K562 (cell line): Measurements from ENCODE around the gene TRAPPC5. TPM values are rescaled to one million over a fixed set of nuclear protein-coding genes. Genes with fewer than 3 reads are reported as not detected.
A peak's percentile ranks its signal among the peaks of the same experiment; 100 is the strongest.

Experiments used
- ATAC-seq: fragments of 200-7000 bp; cut with Tn5 transposase; 3 replicates; pipeline ENCODE4 v1.9.1; 2020; ENCODE audit warnings: moderate library complexity
- BruUV-seq: library from RNA; stranded (reverse); fragments of 400-500 nt; replicated peaks from 2 replicates; lab custom pipeline; 2021; lab: Mats Ljungman, UMichigan
- CTCF ChIA-PET: fragments of 300-600 bp; formaldehyde crosslinking; extraction: SDS; loops from one replicate; lab custom pipeline; 2021; ENCODE audit warnings: low intra/inter-chr PET ratio; lab: Yijun Ruan, JAX
- POLR2A ChIA-PET: fragments of 300-600, 350-650 bp; sonication (Branson Sonifier 250); formaldehyde crosslinking; extraction: SDS; loops from one replicate; lab custom pipeline; 2021; ENCODE audit warnings: antibody characterized with exemption, inconsistent platforms; lab: Yijun Ruan, JAX
- DNase-seq, 4 experiments: peaks; one replicate each; pipeline versions ENCODE4 v3.0.0 to v3.0.0-alpha.2; 2011 to 2018; ENCODE audit warnings: low spot score in 3 of 4, mixed read lengths in 3 of 4; ENCODE audit errors: extremely low read depth in 1 of 4
- FAIRE-seq: peaks from 2 replicates; lab custom pipeline; 2011; peaks lifted over from hg19 to GRCh38; lab: Jason Lieb, UNC
- H2AFZ ChIP-seq: 2 replicates; pipeline ENCODE4 v1.6.0; 2011; ENCODE audit warnings: low read depth, low read length, control low read depth, inconsistent platforms
- H3K27ac ChIP-seq: fragments of 200-600 bp; 3 replicates; pipeline ENCODE4 v1.8.0; 2011; ENCODE audit warnings: low read depth, mild to moderate bottlenecking, control low read depth, inconsistent platforms, low read length, moderate library complexity, mixed read lengths; ENCODE audit errors: extremely low read depth
- H3K27me3 ChIP-seq, 2 experiments: fragments of 300-600 bp in 1 of 2; 2 replicates in 1 of 2; 3 replicates in 1 of 2; pipeline versions ENCODE4 v1.6.0 to v1.8.0; 2011; ENCODE audit warnings: inconsistent platforms in 2 of 2, low read length in 2 of 2, mild to moderate bottlenecking in 1 of 2, mixed read lengths in 1 of 2, moderate library complexity in 1 of 2; ENCODE audit not compliant: control insufficient read depth in 2 of 2, insufficient read depth in 2 of 2
- H3K36me3 ChIP-seq: fragments of 300-600 bp; 3 replicates; pipeline ENCODE4 v1.8.0; 2011; ENCODE audit warnings: mild to moderate bottlenecking, low read length, inconsistent platforms; ENCODE audit not compliant: control insufficient read depth, insufficient read depth
- H3K4me1 ChIP-seq, 2 experiments: fragments of 200-600 bp in 1 of 2; replicated peaks in 1 of 2; 2 replicates in 1 of 2; 3 replicates in 1 of 2; pipeline versions ENCODE4 v1.5.1 to v1.8.0; 2011; ENCODE audit warnings: inconsistent platforms in 2 of 2, low read length in 2 of 2, mild to moderate bottlenecking in 1 of 2, mixed read lengths in 1 of 2, moderate library complexity in 1 of 2; ENCODE audit not compliant: control insufficient read depth in 2 of 2, insufficient read depth in 2 of 2
- H3K4me2 ChIP-seq: 2 replicates; pipeline ENCODE4 v1.6.1; 2011; ENCODE audit warnings: low read length, control low read depth, inconsistent platforms, mixed read lengths; ENCODE audit not compliant: insufficient read depth
- H3K4me3 ChIP-seq: fragments of 200-600 bp; sonication (generic), shearing (Covaris generic); 2 replicates; pipeline ENCODE4 v1.5.1; 2016; ENCODE audit warnings: control low read depth, inconsistent platforms
- H3K79me2 ChIP-seq: fragments of 200-600 bp; 3 replicates; pipeline ENCODE4 v1.8.0; 2011; ENCODE audit warnings: low read length, inconsistent platforms; ENCODE audit not compliant: control insufficient read depth, insufficient read depth
- H3K9ac ChIP-seq, 2 experiments: 2 replicates each; pipeline versions ENCODE4 v1.6.0 to v1.6.1; 2011; ENCODE audit warnings: low read depth in 2 of 2, low read length in 2 of 2, control low read depth in 1 of 2, inconsistent platforms in 1 of 2, mild to moderate bottlenecking in 1 of 2, mixed read lengths in 1 of 2; ENCODE audit not compliant: insufficient read depth in 1 of 2
- H3K9me1 ChIP-seq: one replicate; pipeline ENCODE4 v1.6.0; 2011; ENCODE audit warnings: inconsistent platforms, mild to moderate bottlenecking, low read length, moderate library complexity; ENCODE audit not compliant: control insufficient read depth, insufficient read depth
- H3K9me3 ChIP-seq: replicated peaks from 2 replicates; pipeline ENCODE4 v1.5.1; 2011; ENCODE audit warnings: low read depth, low read length, inconsistent platforms; ENCODE audit not compliant: control insufficient read depth, insufficient read depth
- H4K20me1 ChIP-seq: replicated peaks from 2 replicates; pipeline ENCODE4 v1.6.1; 2011; ENCODE audit warnings: low read length, inconsistent platforms, mixed read lengths; ENCODE audit not compliant: control insufficient read depth, insufficient read depth
- CAMTA2 ChIP-seq: fragments of 250-450 bp; sonication (Bioruptor Pico); conservative IDR thresholded peaks from 2 replicates; pipeline ENCODE4 v1.5.1; 2022
- CREM ChIP-seq: IDR thresholded peaks from 2 replicates; pipeline ENCODE4 v1.6.1; 2014; ENCODE audit warnings: antibody characterized with exemption, low read depth
- EHMT2 ChIP-seq: fragments of 450-650 bp; IDR thresholded peaks from 2 replicates; pipeline ENCODE4 v1.6.1; 2018; ENCODE audit warnings: antibody characterized with exemption
- MAFG ChIP-seq: fragments of 450-650 bp; conservative IDR thresholded peaks from 2 replicates; pipeline ENCODE4 v1.6.1; 2016; ENCODE audit warnings: missing genetic modification characterization, missing compliant biosample characterization
- PHF8 ChIP-seq: fragments of 200-600 bp; sonication (generic); IDR thresholded peaks from 2 replicates; pipeline ENCODE4 v1.6.1; 2012; ENCODE audit warnings: mixed run types, mild to moderate bottlenecking, inconsistent platforms, low read length, moderate library complexity, borderline replicate concordance
- POLR2A ChIP-seq: fragments of 450-650 bp; conservative IDR thresholded peaks from 2 replicates; pipeline ENCODE4 v1.6.1; 2016
- POLR2AphosphoS2 ChIP-seq: IDR thresholded peaks from 2 replicates; pipeline ENCODE4 v1.6.1; 2012; ENCODE audit warnings: low read length, improper control_type of control experiment
- RBFOX2 ChIP-seq: fragments of 200-400 bp; formaldehyde crosslinking; IDR thresholded peaks from 2 replicates; pipeline ENCODE4 v1.6.1; 2017; ENCODE audit warnings: low read depth, mild to moderate bottlenecking, low read length, moderate library complexity
- SMC3 ChIP-seq: conservative IDR thresholded peaks from 2 replicates; pipeline ENCODE4 v1.6.1; 2011; ENCODE audit warnings: low read depth, low read length, improper control_type of control experiment; ENCODE audit not compliant: insufficient read depth
- TBP ChIP-seq: optimal IDR thresholded peaks from 2 replicates; pipeline ENCODE3; 2011; ENCODE audit warnings: low read depth, low read length, improper control_type of control experiment
- TCF7 ChIP-seq: sonication (generic); IDR thresholded peaks from 2 replicates; pipeline ENCODE4 v1.6.1; 2016; ENCODE audit warnings: antibody characterized with exemption, borderline replicate concordance
- TCFL5 ChIP-seq: fragments of 250-450 bp; sonication (Bioruptor Pico); conservative IDR thresholded peaks from 2 replicates; pipeline ENCODE4 v1.6.1; 2021; ENCODE audit warnings: mild to moderate bottlenecking, moderate library complexity, matching md5 sums
- U2AF2 ChIP-seq: fragments of 200-400 bp; formaldehyde crosslinking; optimal IDR thresholded peaks from 2 replicates; pipeline ENCODE3; 2017; ENCODE audit warnings: low read depth, mild to moderate bottlenecking, low read length
- ZNF274 ChIP-seq: IDR thresholded peaks from 2 replicates; pipeline ENCODE4 v1.6.1; 2011; ENCODE audit warnings: low read depth, mild to moderate bottlenecking, low read length, moderate library complexity, borderline replicate concordance
- ZNF668 ChIP-seq: fragments of 250-450 bp; sonication (Bioruptor Pico); IDR thresholded peaks from 2 replicates; pipeline ENCODE4 v1.8.0; 2022; ENCODE audit warnings: mild to moderate bottlenecking, inconsistent platforms
- ZSCAN29 ChIP-seq: fragments of 450-650 bp; IDR thresholded peaks from 2 replicates; pipeline ENCODE4 v1.6.1; 2017
- WGBS: fragments of 100-300 bp; shearing (Covaris generic); methylation state at CpG from one replicate; pipeline ENCODE4 v1.1.6; 2016; ENCODE audit warnings: low coverage, mixed read lengths; ENCODE audit not compliant: insufficient coverage; ENCODE audit errors: missing lambda C conversion rate; 5-methylcytosine and 5-hydroxymethylcytosine counted together
- in situ Hi-C: fragments of 300-500 bp; cut with MboI; formaldehyde crosslinking; loops from 4 replicates; pipeline ENCODE4 v1.15.0; 2018; ENCODE audit warnings: inconsistent platforms, mixed read lengths
- intact Hi-C: fragments of 100-400 bp; cut with micrococcal nuclease; formaldehyde crosslinking; loops from 2 replicates; pipeline ENCODE4 v1.14.2; 2022
- polyA plus RNA-seq, 8 experiments: library from polyadenylated mRNA; depleted of rRNA in 4 of 8; stranded (reverse) in 5 of 8; unstranded in 3 of 8; fragments of >200 nt; fragmentation: Nextera tagmentation in 2 of 8; fragmentation: Illumina TruSeq in 1 of 8; extraction: Ambion mirVana in 2 of 8; extraction: Trizol in 1 of 8; gene quantifications; 2 replicates each; pipeline versions ENCODE4 v1.2.1 to v1.2.3, GENCODE V29; 2011 to 2014; ENCODE audit warnings: inconsistent platforms in 1 of 8, missing spikeins in 1 of 8
- total RNA-seq, 7 experiments: library from RNA; depleted of rRNA in 6 of 7; stranded (reverse); fragments of >200 nt in 6 of 7; fragmentation: Illumina TruSeq in 2 of 7; extraction: Trizol in 2 of 7; gene quantifications; 2 replicates each; pipeline versions ENCODE4 v1.2.1 to v1.2.3, GENCODE V29; 2011 to 2021; ENCODE audit warnings: low replicate concordance in 1 of 7
- TF ChIP-seq, protein P1 (sequence below): fragments of 250-450 bp; sonication (Bioruptor Pico); IDR thresholded peaks from 2 replicates; pipeline ENCODE4 v1.8.0; 2021; ENCODE audit warnings: borderline replicate concordance, mild to moderate bottlenecking, moderate library complexity; ENCODE audit not compliant: poor library complexity, severe bottlenecking
- TF ChIP-seq, protein P2 (sequence below): fragments of 250-450 bp; sonication (Bioruptor Pico); IDR thresholded peaks from 2 replicates; pipeline ENCODE4 v1.4.0; 2020; ENCODE audit warnings: mild to moderate bottlenecking
- TF ChIP-seq, protein P3 (sequence below): fragments of 250-450 bp; sonication (Bioruptor Pico); IDR thresholded peaks from 2 replicates; pipeline ENCODE4 v1.4.0; 2020; ENCODE audit warnings: mild to moderate bottlenecking, moderate library complexity, borderline replicate concordance

Gene TRAPPC5
- total and polyA plus RNA-seq, 9 of the 15 experiments (the other 6 are each of a cell fraction or from before 2014, with no cell fraction given), result 2.0 to 76.9 (median 29.3) TPM

DNA sequence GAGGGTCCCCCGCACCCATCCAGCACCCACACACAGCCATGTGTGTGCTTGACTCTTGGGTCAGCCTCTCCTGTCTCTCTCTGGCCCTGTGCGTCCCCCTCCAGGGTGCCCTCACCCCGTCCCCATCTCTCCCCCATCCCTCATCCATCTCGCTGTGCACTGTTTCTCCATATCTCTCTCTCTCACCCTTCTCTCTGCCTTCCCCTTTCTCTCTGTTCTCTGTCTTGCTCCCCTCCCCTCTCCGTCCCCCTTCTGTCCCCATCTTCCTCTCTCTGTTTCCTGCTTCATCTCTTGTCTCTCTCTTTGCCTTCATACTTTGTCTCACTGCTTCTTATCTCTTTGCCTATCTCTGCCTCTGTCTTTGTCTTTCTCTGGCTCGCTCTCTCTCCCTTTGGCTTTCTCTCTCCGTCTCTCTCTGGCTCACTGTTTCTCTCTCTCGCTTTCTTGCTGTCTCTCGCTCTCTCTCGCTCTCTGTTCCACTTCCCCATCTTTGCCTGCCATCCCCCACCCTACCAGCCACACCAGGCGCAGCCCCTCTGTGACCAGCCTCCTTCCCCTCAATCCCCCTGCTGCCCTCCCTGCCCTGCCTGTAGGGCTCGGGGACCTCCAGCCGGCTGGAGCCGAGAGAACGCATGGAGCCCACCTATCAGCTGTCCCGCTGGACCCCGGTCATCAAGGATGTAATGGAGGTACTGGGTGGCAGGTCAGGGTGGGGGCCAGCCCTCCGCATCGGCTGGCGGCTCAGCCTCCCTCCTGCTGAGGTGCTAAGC, 34.8 kb upstream of the TRAPPC5 start:
- ATAC-seq, result no peak
- no peak for DNase-seq
- no TSS peak for BruUV-seq
- 94% methylated on average over 12 of the region's 20 CpGs for WGBS
- ChIA-PET POLR2A (no interaction called here), CTCF (no interaction called here)
- H3K27me3 ChIP-seq, result no peaks in the 10 kb centered on the region
- peaks cover 50% of the 10 kb centered on the region; the same call in 2 of the 3 replicates for H3K36me3 ChIP-seq
- FAIRE-seq, result no peak
- H3K4me1 ChIP-seq, result peaks cover 0 to 59% of the 10 kb centered on the region in 2 experiments; a peak in 4 of 5 replicates
- in situ Hi-C loops, result no loop called here
- peak overlapping the region in 1 of 2 experiments; percentile 45; a peak in 1 of 4 replicates for H3K9ac ChIP-seq
- H3K9me1 ChIP-seq, result no peaks in the 10 kb centered on the region
- H3K9me3 ChIP-seq, result no peaks in the 10 kb centered on the region
- H3K79me2 ChIP-seq, result no peaks in the 10 kb centered on the region; the same call in 2 of the 3 replicates
- no peak overlapping the region for H3K4me3 ChIP-seq
- no peak overlapping the region; the same call in 2 of the 3 replicates for H3K27ac ChIP-seq
- no peak overlapping the region for H2AFZ ChIP-seq
- H4K20me1 ChIP-seq, result peaks cover 7% of the 10 kb centered on the region
- intact Hi-C loops, result no loop called here
- no peak overlapping the region for H3K4me2 ChIP-seq
- TF ChIP-seq CAMTA2 (CRISPR knock-in tag) (no peak), TCF7 (no peak), ZSCAN29 (no peak), POLR2AphosphoS2 (no peak), TBP (no peak), U2AF2 (no peak), POLR2A (0 out of 2 replicates have a peak, but pooled peaks have one; percentile 21), PHF8 (no peak), RBFOX2 (peak; percentile 59), EHMT2 (no peak), TCFL5 (CRISPR knock-in tag) (no peak), ZNF668 (no peak), MAFG (tag) (no peak), CREM (no peak), SMC3 (no peak), ZNF274 (no peak)
- TF ChIP-seq, protein P1, sequence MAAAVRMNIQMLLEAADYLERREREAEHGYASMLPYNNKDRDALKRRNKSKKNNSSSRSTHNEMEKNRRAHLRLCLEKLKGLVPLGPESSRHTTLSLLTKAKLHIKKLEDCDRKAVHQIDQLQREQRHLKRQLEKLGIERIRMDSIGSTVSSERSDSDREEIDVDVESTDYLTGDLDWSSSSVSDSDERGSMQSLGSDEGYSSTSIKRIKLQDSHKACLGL, result no peak
- TF ChIP-seq, protein P2, sequence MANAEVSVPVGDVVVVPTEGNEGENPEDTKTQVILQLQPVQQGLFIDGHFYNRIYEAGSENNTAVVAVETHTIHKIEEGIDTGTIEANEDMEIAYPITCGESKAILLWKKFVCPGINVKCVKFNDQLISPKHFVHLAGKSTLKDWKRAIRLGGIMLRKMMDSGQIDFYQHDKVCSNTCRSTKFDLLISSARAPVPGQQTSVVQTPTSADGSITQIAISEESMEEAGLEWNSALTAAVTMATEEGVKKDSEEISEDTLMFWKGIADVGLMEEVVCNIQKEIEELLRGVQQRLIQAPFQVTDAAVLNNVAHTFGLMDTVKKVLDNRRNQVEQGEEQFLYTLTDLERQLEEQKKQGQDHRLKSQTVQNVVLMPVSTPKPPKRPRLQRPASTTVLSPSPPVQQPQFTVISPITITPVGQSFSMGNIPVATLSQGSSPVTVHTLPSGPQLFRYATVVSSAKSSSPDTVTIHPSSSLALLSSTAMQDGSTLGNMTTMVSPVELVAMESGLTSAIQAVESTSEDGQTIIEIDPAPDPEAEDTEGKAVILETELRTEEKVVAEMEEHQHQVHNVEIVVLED, result no peak
- TF ChIP-seq, protein P3, sequence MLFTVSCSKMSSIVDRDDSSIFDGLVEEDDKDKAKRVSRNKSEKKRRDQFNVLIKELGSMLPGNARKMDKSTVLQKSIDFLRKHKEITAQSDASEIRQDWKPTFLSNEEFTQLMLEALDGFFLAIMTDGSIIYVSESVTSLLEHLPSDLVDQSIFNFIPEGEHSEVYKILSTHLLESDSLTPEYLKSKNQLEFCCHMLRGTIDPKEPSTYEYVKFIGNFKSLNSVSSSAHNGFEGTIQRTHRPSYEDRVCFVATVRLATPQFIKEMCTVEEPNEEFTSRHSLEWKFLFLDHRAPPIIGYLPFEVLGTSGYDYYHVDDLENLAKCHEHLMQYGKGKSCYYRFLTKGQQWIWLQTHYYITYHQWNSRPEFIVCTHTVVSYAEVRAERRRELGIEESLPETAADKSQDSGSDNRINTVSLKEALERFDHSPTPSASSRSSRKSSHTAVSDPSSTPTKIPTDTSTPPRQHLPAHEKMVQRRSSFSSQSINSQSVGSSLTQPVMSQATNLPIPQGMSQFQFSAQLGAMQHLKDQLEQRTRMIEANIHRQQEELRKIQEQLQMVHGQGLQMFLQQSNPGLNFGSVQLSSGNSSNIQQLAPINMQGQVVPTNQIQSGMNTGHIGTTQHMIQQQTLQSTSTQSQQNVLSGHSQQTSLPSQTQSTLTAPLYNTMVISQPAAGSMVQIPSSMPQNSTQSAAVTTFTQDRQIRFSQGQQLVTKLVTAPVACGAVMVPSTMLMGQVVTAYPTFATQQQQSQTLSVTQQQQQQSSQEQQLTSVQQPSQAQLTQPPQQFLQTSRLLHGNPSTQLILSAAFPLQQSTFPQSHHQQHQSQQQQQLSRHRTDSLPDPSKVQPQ, result no peak
